A549 (cell line): ENCODE results near the gene NFIA.

Experiments used
- CTCF ChIP-seq: fragments of >200 bp; sonication (Bioruptor Twin); formaldehyde crosslinking; IDR thresholded peaks from 3 replicates; pipeline ENCODE4 v1.5.1; 2016
- MAX ChIP-seq: IDR thresholded peaks from 2 replicates; pipeline ENCODE4 v1.6.1; 2012

GRCh38 chr1:61330018-61330417 is 247.7 kb downstream of the NFIA start:
- no peak for TF ChIP-seq CTCF
- no peak for TF ChIP-seq MAX
